HG02759 (cell line): ENCODE data around the gene SOX2.
"Not testable (repeated sequence)": the region's sequence is repeated elsewhere in the genome, so short reads cannot be mapped to it uniquely, and the experiment has no call there.

ENCODE experiments used
- ATAC-seq: cut with Tn5 transposase; IDR thresholded peaks from one replicate; pipeline ENCODE4 v1.9.1; 2021; ENCODE audit warnings: mild to moderate bottlenecking, moderate library complexity; ENCODE audit not compliant: unreplicated experiment

The SOX2 gene

GRCh38 chr3:181756645-181757297, 45.0 kb downstream of the SOX2 start:
- ATAC-seq = no peak

GRCh38 chr3:181757694-181758306, 46.1 kb downstream of the SOX2 start:
- ATAC-seq = no peak

DNA sequence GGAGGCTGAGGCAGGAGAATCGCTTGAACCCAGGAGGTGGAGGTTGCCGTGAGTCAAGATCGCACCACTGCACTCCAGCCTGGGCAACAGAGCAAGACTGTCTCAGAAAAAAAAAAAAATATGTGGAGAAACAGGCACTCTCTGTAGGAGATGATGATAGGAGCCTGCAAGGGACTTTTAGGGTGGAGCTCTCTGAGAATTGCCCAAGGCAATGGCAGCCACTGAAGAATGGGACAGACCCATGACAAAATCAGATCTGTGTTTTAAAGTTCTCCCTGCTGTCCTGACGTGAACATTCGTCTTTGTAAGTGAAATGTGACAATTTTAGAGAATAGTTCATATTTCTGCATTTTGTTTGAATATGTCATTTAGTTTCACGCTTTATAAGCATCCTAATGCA, 50.2 kb downstream of the SOX2 start:
- no peak for ATAC-seq

DNA sequence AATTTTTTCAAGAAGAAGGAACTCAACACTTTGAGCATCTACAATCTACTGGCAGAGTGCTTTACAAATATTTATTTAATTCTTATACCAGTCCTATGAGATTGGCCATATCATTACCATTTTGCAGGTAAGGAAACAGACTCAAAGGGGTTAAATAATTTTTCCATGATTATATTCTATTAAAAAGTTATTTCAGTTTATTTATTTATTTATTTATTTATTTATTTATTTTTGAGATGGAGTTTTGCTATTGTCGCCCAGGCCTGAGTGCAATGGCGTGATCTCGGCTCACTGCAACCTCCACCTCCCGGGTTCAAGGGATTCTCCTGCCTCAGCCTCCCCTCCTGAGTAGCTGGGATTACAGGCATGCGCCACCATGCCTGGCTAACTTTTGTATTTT, 52.3 kb downstream of the SOX2 start:
- ATAC-seq = not testable (repeated sequence)
